ENCODE results near the gene DIPK1B.

DIPK1B gene

DNA sequence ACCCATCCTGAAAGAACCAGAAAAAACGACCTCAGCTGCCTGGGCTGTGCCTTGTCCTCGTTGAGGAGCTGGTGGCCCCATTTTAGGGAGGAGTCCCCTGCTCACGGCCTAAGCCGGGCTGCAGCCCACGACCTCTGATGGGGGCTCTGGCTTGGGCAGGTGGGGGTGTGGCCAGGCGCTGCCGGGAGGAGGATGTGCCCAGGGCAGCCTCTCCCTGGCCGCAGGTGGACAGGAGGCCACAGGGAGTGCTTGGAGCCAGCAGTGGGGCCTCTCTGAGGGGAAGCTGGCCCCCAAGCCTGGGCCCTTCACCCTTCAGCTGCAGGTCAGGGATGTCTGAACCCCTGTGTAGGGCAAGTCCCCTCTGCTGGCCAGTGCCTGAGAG lies 2.5 kb downstream of the DIPK1B start:
- H3K36me3 ChIP-seq (ENCODE audit: control insufficient read depth, insufficient read depth, low read length), result no peaks in the 10 kb centered on the region
- H3K4me3 ChIP-seq (replicated peaks; ENCODE audit: low read depth, low read length), result no peak overlapping the region
- H3K27me3 ChIP-seq (replicated peaks; ENCODE audit: control insufficient read depth, insufficient read depth, low read length), result peaks cover 2% of the 10 kb centered on the region
- DNase-seq (ENCODE audit: extremely low read depth, insufficient read length), result no peak
- TF ChIP-seq, protein P1, sequence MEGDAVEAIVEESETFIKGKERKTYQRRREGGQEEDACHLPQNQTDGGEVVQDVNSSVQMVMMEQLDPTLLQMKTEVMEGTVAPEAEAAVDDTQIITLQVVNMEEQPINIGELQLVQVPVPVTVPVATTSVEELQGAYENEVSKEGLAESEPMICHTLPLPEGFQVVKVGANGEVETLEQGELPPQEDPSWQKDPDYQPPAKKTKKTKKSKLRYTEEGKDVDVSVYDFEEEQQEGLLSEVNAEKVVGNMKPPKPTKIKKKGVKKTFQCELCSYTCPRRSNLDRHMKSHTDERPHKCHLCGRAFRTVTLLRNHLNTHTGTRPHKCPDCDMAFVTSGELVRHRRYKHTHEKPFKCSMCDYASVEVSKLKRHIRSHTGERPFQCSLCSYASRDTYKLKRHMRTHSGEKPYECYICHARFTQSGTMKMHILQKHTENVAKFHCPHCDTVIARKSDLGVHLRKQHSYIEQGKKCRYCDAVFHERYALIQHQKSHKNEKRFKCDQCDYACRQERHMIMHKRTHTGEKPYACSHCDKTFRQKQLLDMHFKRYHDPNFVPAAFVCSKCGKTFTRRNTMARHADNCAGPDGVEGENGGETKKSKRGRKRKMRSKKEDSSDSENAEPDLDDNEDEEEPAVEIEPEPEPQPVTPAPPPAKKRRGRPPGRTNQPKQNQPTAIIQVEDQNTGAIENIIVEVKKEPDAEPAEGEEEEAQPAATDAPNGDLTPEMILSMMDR (IDR thresholded peaks at IDR 0.05; ENCODE audit: insufficient read depth, low read length, poor library complexity, severe bottlenecking), result no peak

DNA sequence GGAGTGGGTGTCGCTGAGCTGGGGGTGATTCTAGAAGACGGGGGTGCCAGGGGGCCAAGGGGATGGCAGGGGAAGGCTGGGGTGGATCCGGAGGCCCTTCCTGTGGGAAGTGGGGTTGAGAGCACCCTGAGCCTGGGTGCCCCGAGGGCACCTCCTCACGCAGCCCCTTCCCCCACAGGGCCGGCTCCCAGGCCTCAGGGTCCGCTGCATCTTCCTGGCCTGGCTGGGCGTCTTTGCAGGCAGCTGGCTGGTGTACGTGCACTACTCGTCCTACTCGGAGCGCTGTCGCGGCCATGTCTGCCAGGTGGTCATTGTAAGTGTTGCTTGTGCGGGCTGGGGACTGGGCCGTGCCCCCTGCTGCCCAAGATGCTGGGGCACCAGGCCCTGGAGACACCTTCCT lies 5.0 kb downstream of the DIPK1B start:
- TF ChIP-seq, protein P1 (IDR thresholded peaks at IDR 0.05; ENCODE audit: insufficient read depth, low read length, poor library complexity, severe bottlenecking), result no peak
- Histone ChIP-seq H3K36me3 (ENCODE audit: control insufficient read depth, insufficient read depth, low read length) (peaks cover 3% of the 10 kb centered on the region), H3K27me3 (replicated peaks; ENCODE audit: control insufficient read depth, insufficient read depth, low read length) (peaks cover 2% of the 10 kb centered on the region), H3K4me3 (replicated peaks; ENCODE audit: low read depth, low read length) (no peak overlapping the region)
- DNase-seq (ENCODE audit: extremely low read depth, insufficient read length), result no peak

DNA sequence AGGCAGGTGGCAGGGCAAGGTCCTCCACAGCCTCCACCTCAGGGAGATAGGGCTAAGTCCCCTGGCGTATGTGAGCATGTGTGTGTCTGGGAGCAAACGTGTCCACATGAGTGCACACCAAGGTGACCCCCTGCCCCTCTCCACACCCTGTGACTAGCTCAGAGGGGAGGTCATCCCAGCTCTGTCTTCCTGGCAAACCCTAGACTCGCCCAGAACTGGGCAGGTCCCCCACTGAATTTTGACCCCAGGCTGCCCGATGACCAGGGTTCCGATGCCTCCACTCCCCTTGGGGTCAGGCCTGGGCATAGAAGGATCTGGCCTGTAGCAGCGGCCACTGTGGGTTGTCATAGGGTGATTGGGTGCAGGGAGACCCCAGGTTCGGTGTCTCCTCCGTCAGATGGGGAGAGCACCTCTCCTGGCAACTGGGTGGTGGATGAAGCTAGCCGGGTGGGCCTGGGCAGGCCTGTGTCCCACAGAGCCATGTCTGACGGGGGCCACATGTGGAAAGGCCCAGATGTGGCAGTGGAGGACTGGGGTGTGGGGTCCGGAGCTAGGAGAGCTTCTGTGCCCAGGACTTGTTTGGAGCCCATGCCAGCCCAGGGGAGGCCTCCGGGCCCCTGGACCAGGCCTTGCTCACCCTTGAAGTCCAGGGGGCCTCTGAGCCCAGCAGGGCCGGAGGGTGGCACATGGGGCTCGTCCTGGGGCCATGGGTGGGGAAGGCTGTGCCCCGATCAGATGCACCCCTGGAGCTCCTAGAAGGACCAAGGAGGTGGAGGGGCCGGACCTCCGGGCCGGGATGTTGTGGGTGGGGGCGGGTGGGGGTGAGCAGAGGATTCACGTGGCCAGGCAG lies 6.2 kb downstream of the DIPK1B start:
- peaks cover 2% of the 10 kb centered on the region for H3K27me3 ChIP-seq (replicated peaks; ENCODE audit: control insufficient read depth, insufficient read depth, low read length)
- no peak overlapping the region for H3K4me3 ChIP-seq (replicated peaks; ENCODE audit: low read depth, low read length)
- H3K36me3 ChIP-seq (ENCODE audit: control insufficient read depth, insufficient read depth, low read length), result peaks cover 11% of the 10 kb centered on the region
- DNase-seq (ENCODE audit: extremely low read depth, insufficient read length), result no peak
- TF ChIP-seq, protein P1 (IDR thresholded peaks at IDR 0.05; ENCODE audit: insufficient read depth, low read length, poor library complexity, severe bottlenecking), result no peak

DNA sequence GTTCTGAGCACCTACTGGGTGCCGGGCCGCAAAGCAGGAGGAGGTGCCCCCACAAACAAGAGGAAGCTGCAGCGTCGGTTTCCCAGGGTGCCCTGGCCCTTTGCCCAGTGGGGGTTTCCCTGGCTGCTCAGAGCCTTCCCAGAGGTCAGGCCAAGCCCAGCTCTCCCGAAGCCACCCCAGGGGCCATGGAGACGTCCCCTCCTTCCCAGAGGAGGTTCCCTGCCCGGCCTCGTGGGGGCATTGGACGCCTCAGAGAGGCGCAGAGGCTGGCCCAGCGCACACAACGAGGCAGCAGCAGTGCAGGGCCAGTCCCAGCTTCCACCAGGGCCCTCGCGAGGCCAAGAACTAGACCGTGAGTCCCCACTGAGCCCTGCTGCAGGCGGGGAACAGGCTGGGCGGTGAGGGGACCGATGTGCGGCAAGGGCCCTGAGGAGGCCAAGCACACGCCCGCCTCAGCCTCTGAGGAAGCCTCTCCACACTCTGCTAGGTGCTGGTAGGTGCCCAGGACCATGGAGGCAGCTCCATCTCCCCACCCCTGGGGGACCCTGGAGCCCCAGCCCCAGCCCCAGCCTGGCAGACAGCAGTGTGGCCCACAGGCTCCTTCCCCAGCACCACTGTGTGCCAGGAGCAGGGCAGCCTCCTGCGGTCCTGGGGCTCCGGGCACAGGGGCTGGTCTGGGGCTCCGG lies 7.0 kb downstream of the DIPK1B start:
- DNase-seq (ENCODE audit: extremely low read depth, insufficient read length), result no peak
- H3K4me3 ChIP-seq (replicated peaks; ENCODE audit: low read depth, low read length), result no peak overlapping the region
- TF ChIP-seq, protein P1 (IDR thresholded peaks at IDR 0.05; ENCODE audit: insufficient read depth, low read length, poor library complexity, severe bottlenecking), result no peak
- peaks cover under 1% of the 10 kb centered on the region; the same call in 1 of the 2 replicates for H3K27me3 ChIP-seq (replicated peaks; ENCODE audit: control insufficient read depth, insufficient read depth, low read length)
- peaks cover 18% of the 10 kb centered on the region for H3K36me3 ChIP-seq (ENCODE audit: control insufficient read depth, insufficient read depth, low read length)

DNA sequence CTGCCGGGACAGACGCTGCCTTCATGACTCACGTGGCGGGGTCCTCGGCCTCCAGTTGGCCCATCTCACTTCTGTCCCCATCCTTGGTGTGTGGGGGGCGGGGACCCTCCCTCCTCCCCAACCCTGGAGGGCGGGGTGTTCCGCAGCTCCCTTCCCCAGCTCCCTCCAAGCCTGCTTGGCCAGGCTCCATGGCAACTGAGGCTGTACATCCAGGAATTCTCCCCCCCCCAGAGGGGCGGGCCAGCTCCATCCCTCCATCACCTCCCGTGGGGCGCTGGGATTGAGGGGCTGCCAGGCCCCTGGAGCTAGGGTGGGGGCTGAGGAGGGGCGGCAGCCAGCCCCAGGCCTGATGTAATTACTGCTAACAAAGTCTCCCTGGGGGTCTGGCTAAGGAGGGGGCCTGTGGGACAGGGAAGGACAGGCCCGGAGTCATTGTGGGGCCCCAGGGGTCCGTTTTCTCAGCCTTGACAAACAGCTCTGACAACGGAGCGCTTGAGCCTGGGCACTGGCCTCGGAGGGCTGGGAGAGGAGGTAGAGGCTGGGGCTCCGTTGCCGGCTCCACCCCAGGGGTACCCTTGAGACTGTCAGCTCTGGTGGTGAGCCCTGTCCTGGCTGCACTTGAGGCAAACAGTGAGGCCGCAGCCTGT lies 8.0 kb downstream of the DIPK1B start:
- Histone ChIP-seq H3K36me3 (ENCODE audit: control insufficient read depth, insufficient read depth, low read length) (peaks cover 23% of the 10 kb centered on the region), H3K4me3 (replicated peaks; ENCODE audit: low read depth, low read length) (no peak overlapping the region), H3K27me3 (replicated peaks; ENCODE audit: control insufficient read depth, insufficient read depth, low read length) (no peaks in the 10 kb centered on the region)
- TF ChIP-seq, protein P1 (IDR thresholded peaks at IDR 0.05; ENCODE audit: insufficient read depth, low read length, poor library complexity, severe bottlenecking), result no peak
- DNase-seq (ENCODE audit: extremely low read depth, insufficient read length), result no peak
